Osteocyte (in vitro differentiated cells): ENCODE results near the gene CDK11A. TPM values are rescaled to one million over a fixed set of nuclear protein-coding genes. Genes with fewer than 3 reads are reported as not detected.
"Not testable (repeated sequence)": the region's sequence is repeated elsewhere in the genome, so short reads cannot be mapped to it uniquely, and the experiment has no call there.

ENCODE experiments used
- DNase-seq: peaks from one replicate; pipeline ENCODE4 v3.0.0; 2021; ENCODE audit warnings: mixed read lengths; ENCODE audit not compliant: unreplicated experiment; ENCODE audit errors: extremely low spot score
- H3K27ac Mint-ChIP-seq: one replicate; pipeline ENCODE4 v1.8.0; 2021; ENCODE audit warnings: mild to moderate bottlenecking, mixed read lengths; ENCODE audit not compliant: unreplicated experiment
- H3K27me3 Mint-ChIP-seq: one replicate; pipeline ENCODE4 v1.8.0; 2021; ENCODE audit warnings: mixed read lengths; ENCODE audit not compliant: unreplicated experiment
- H3K36me3 Mint-ChIP-seq: one replicate; pipeline ENCODE4 v1.8.0; 2021; ENCODE audit warnings: mixed read lengths; ENCODE audit not compliant: unreplicated experiment
- H3K4me1 Mint-ChIP-seq: one replicate; pipeline ENCODE4 v1.8.0; 2021; ENCODE audit warnings: mixed read lengths; ENCODE audit not compliant: unreplicated experiment
- H3K4me3 Mint-ChIP-seq: one replicate; pipeline ENCODE4 v1.8.0; 2021; ENCODE audit warnings: mild to moderate bottlenecking, moderate library complexity, mixed read lengths; ENCODE audit not compliant: unreplicated experiment
- H3K9me3 Mint-ChIP-seq: one replicate; pipeline ENCODE4 v1.8.0; 2021; ENCODE audit warnings: mixed read lengths; ENCODE audit not compliant: unreplicated experiment
- CTCF ChIP-seq: fragments of 200-600 bp; sonication (generic); IDR thresholded peaks from 2 replicates; pipeline ENCODE4 v1.5.0; 2021; ENCODE audit warnings: antibody characterized with exemption, mild to moderate bottlenecking, moderate library complexity
- long read RNA-seq: library from polyadenylated mRNA; unstranded; transcript quantifications from one replicate; pipeline ENCODE4 v2.0.0, GENCODE V29; 2021
- total RNA-seq: library from RNA; stranded (reverse); gene quantifications from 2 replicates; pipeline ENCODE4 v1.2.1, GENCODE V29; 2021

The CDK11A gene
- total RNA-seq = 44.2 and 51.3 TPM in 2 replicates
- long read RNA-seq, partial matches to known transcripts = 8 of 13 reads
- long read RNA-seq, other reads (novel, unspliced or antisense) = 5 of 13 reads

GRCh38 chr1:1724035-1724864 is at the start of gene CDK11A:
TSS of gene CDK11A (minus strand) at chr1:1724357. CDS start at chr1:1722818, 1,539 bp downstream.
- Mint-ChIP-seq H3K4me3 (peak within 1 kb of the TSS; percentile 90), H3K27ac (peak within 1 kb of the TSS; percentile 97)
- DNase-seq = peak; percentile 99
- H3K36me3 Mint-ChIP-seq, H3K4me1 Mint-ChIP-seq, H3K9me3 Mint-ChIP-seq, H3K27me3 Mint-ChIP-seq: not testable (repeated sequence)
- TF ChIP-seq CTCF = peak; percentile 41

GRCh38 chr1:1773874-1774273 is 49.7 kb upstream of the CDK11A start:
- no peaks in the 10 kb centered on the region for H3K27me3 Mint-ChIP-seq
- no peak for TF ChIP-seq CTCF

GRCh38 chr1:1771096-1771495 is 46.9 kb upstream of the CDK11A start:
- TF ChIP-seq CTCF = no peak
- Mint-ChIP-seq H3K27me3 (no peaks in the 10 kb centered on the region), H3K4me1 (peaks cover 9% of the 10 kb centered on the region), H3K9me3 (peaks cover 4% of the 10 kb centered on the region), H3K36me3 (peaks cover 21% of the 10 kb centered on the region), H3K4me3 (no peak overlapping the region), H3K27ac (no peak overlapping the region)
- DNase-seq = no peak

More at GRCh38 chr1:1773874-1774273, 49.7 kb upstream of the CDK11A start:
- no peak for DNase-seq
- peaks cover 20% of the 10 kb centered on the region for H3K4me1 Mint-ChIP-seq
- no peak overlapping the region for H3K27ac Mint-ChIP-seq
- peaks cover 16% of the 10 kb centered on the region for H3K36me3 Mint-ChIP-seq
- peaks cover 4% of the 10 kb centered on the region for H3K9me3 Mint-ChIP-seq
- no peak overlapping the region for H3K4me3 Mint-ChIP-seq

GRCh38 chr1:1770102-1770501 is 45.9 kb upstream of the CDK11A start:
- H3K36me3 Mint-ChIP-seq = peaks cover 21% of the 10 kb centered on the region
- H3K9me3 Mint-ChIP-seq = peaks cover 4% of the 10 kb centered on the region
- no peak overlapping the region for H3K4me3 Mint-ChIP-seq
- no peak for DNase-seq
- no peaks in the 10 kb centered on the region for H3K27me3 Mint-ChIP-seq
- H3K27ac Mint-ChIP-seq = no peak overlapping the region
- no peak for TF ChIP-seq CTCF
- peaks cover 2% of the 10 kb centered on the region for H3K4me1 Mint-ChIP-seq

GRCh38 chr1:1768249-1768992 is 44.3 kb upstream of the CDK11A start:
- no peak overlapping the region for H3K4me3 Mint-ChIP-seq
- no peak for DNase-seq
- no peaks in the 10 kb centered on the region for H3K4me1 Mint-ChIP-seq
- H3K36me3 Mint-ChIP-seq = peaks cover 27% of the 10 kb centered on the region
- no peak for TF ChIP-seq CTCF
- no peak overlapping the region for H3K27ac Mint-ChIP-seq
- H3K9me3 Mint-ChIP-seq = peaks cover 4% of the 10 kb centered on the region
- no peaks in the 10 kb centered on the region for H3K27me3 Mint-ChIP-seq
